ENCODE data around the gene CEP89.

GRCh38 chr19:32914879-32915660 lies 56.7 kb downstream of the CEP89 start:
- no peak for TF ChIP-seq CEBPB (IDR thresholded peaks at IDR 0.05; ENCODE audit: low read depth, low read length)
- no peak for TF ChIP-seq SMC3 (IDR thresholded peaks at IDR 0.05; ENCODE audit: low read depth, low read length)
- TF ChIP-seq CTCF (conservative IDR thresholded peaks at IDR 0.05; ENCODE audit: low read depth, low read length): no peak
- TF ChIP-seq POLR2A (IDR thresholded peaks at IDR 0.05; ENCODE audit: low read depth, low read length): no peak
- TF ChIP-seq RFX5 (IDR thresholded peaks at IDR 0.05; ENCODE audit: low read depth, low read length): no peak
- no peak for TF ChIP-seq ELK1 (IDR thresholded peaks at IDR 0.05; ENCODE audit: borderline replicate concordance, low read depth, low read length)

Data from IMR-90 (cell line).